ENCODE results near the gene PYCR2. TPM values are rescaled to one million over a fixed set of nuclear protein-coding genes. Genes with fewer than 3 reads are reported as not detected.

PYCR2 gene
- total RNA-seq, 3 donors from 2014 or later: 156 to 161 (median 158) TPM

- DNase-seq (no peak), ATAC-seq (no peak)
- Mint-ChIP-seq H3K36me3 (ENCODE audit: insufficient read depth) (peaks cover 23% of the 10 kb centered on the region), H3K4me1 (ENCODE audit: low read depth) (peaks cover 30% of the 10 kb centered on the region), H3K9me3 (no peaks in the 10 kb centered on the region), H3K4me3 (no peak overlapping the region), H3K27me3 (ENCODE audit: low read depth) (no peaks in the 10 kb centered on the region)
Measured at GRCh38 chr1:225918280-225918679, 5.8 kb downstream of the PYCR2 start.

GRCh38 chr1:225917536-225917935 lies 6.5 kb downstream of the PYCR2 start:
- DNase-seq: no peak
- peaks cover 21% of the 10 kb centered on the region for H3K36me3 Mint-ChIP-seq (ENCODE audit: insufficient read depth)
- ATAC-seq: no peak
- H3K9me3 Mint-ChIP-seq: no peaks in the 10 kb centered on the region
- no peak overlapping the region for H3K4me3 Mint-ChIP-seq
- peaks cover 26% of the 10 kb centered on the region for H3K4me1 Mint-ChIP-seq (ENCODE audit: low read depth)
- H3K27me3 Mint-ChIP-seq (ENCODE audit: low read depth): no peaks in the 10 kb centered on the region

GRCh38 chr1:225917101-225917500 lies 6.9 kb downstream of the PYCR2 start:
- no peak overlapping the region for H3K4me3 Mint-ChIP-seq
- DNase-seq: no peak
- H3K27me3 Mint-ChIP-seq (ENCODE audit: low read depth): no peaks in the 10 kb centered on the region
- peaks cover 22% of the 10 kb centered on the region for H3K4me1 Mint-ChIP-seq (ENCODE audit: low read depth)
- peaks cover 21% of the 10 kb centered on the region for H3K36me3 Mint-ChIP-seq (ENCODE audit: insufficient read depth)
- ATAC-seq: no peak
- no peaks in the 10 kb centered on the region for H3K9me3 Mint-ChIP-seq

GRCh38 chr1:225915538-225915991 lies 8.5 kb downstream of the PYCR2 start:
- H3K9me3 Mint-ChIP-seq: no peaks in the 10 kb centered on the region
- H3K27me3 Mint-ChIP-seq (ENCODE audit: low read depth): no peaks in the 10 kb centered on the region
- H3K4me1 Mint-ChIP-seq (ENCODE audit: low read depth): peaks cover 26% of the 10 kb centered on the region
- no peak overlapping the region for H3K4me3 Mint-ChIP-seq
- peaks cover 16% of the 10 kb centered on the region for H3K36me3 Mint-ChIP-seq (ENCODE audit: insufficient read depth)
- ATAC-seq: no peak
- DNase-seq: no peak

- Mint-ChIP-seq H3K4me3 (no peak overlapping the region), H3K36me3 (ENCODE audit: insufficient read depth) (peaks cover 11% of the 10 kb centered on the region), H3K4me1 (ENCODE audit: low read depth) (peaks cover 27% of the 10 kb centered on the region), H3K9me3 (no peaks in the 10 kb centered on the region), H3K27me3 (ENCODE audit: low read depth) (no peaks in the 10 kb centered on the region)
- DNase-seq: no peak
- ATAC-seq: no peak
Measured at GRCh38 chr1:225914947-225915346, 9.1 kb downstream of the PYCR2 start.

- no peaks in the 10 kb centered on the region for H3K9me3 Mint-ChIP-seq
- peaks cover 10% of the 10 kb centered on the region for H3K36me3 Mint-ChIP-seq (ENCODE audit: insufficient read depth)
- no peak for ATAC-seq
- peaks cover 27% of the 10 kb centered on the region for H3K4me1 Mint-ChIP-seq (ENCODE audit: low read depth)
- no peak for DNase-seq
- no peaks in the 10 kb centered on the region for H3K27me3 Mint-ChIP-seq (ENCODE audit: low read depth)
- H3K4me3 Mint-ChIP-seq: no peak overlapping the region
Measured at GRCh38 chr1:225914391-225914790, 9.7 kb downstream of the PYCR2 start.

GRCh38 chr1:225911191-225912130 lies 12.6 kb downstream of the PYCR2 start:
- Mint-ChIP-seq H3K9me3 (no peaks in the 10 kb centered on the region), H3K27me3 (ENCODE audit: low read depth) (no peaks in the 10 kb centered on the region), H3K4me1 (ENCODE audit: low read depth) (peaks cover 32% of the 10 kb centered on the region), H3K4me3 (no peak overlapping the region), H3K36me3 (ENCODE audit: insufficient read depth) (peaks cover 2% of the 10 kb centered on the region)
- DNase-seq (peak; percentile 74), ATAC-seq (peak; percentile 95)

GRCh38 chr1:225909477-225909876 lies 14.6 kb downstream of the PYCR2 start:
- Mint-ChIP-seq H3K4me1 (ENCODE audit: low read depth) (peaks cover 32% of the 10 kb centered on the region), H3K4me3 (no peak overlapping the region), H3K9me3 (no peaks in the 10 kb centered on the region), H3K36me3 (ENCODE audit: insufficient read depth) (no peaks in the 10 kb centered on the region), H3K27me3 (ENCODE audit: low read depth) (no peaks in the 10 kb centered on the region)
- ATAC-seq: no peak
- DNase-seq: no peak

GRCh38 chr1:225908773-225909172 lies 15.3 kb downstream of the PYCR2 start:
- DNase-seq (no peak), ATAC-seq (no peak)
- Mint-ChIP-seq H3K4me1 (ENCODE audit: low read depth) (peaks cover 32% of the 10 kb centered on the region), H3K36me3 (ENCODE audit: insufficient read depth) (no peaks in the 10 kb centered on the region), H3K4me3 (no peak overlapping the region), H3K27me3 (ENCODE audit: low read depth) (no peaks in the 10 kb centered on the region), H3K9me3 (no peaks in the 10 kb centered on the region)

- no peak overlapping the region for H3K4me3 Mint-ChIP-seq
- no peaks in the 10 kb centered on the region for H3K36me3 Mint-ChIP-seq (ENCODE audit: insufficient read depth)
- no peaks in the 10 kb centered on the region for H3K9me3 Mint-ChIP-seq
- DNase-seq (no peak), ATAC-seq (no peak)
- no peaks in the 10 kb centered on the region for H3K27me3 Mint-ChIP-seq (ENCODE audit: low read depth)
- peaks cover 32% of the 10 kb centered on the region for H3K4me1 Mint-ChIP-seq (ENCODE audit: low read depth)
Measured at GRCh38 chr1:225908013-225908640, 15.9 kb downstream of the PYCR2 start.

- no peak for ATAC-seq
- H3K4me3 Mint-ChIP-seq: no peak overlapping the region
- peaks cover 32% of the 10 kb centered on the region for H3K4me1 Mint-ChIP-seq (ENCODE audit: low read depth)
- no peak for DNase-seq
- H3K27me3 Mint-ChIP-seq (ENCODE audit: low read depth): no peaks in the 10 kb centered on the region
- no peaks in the 10 kb centered on the region for H3K9me3 Mint-ChIP-seq
- no peaks in the 10 kb centered on the region for H3K36me3 Mint-ChIP-seq (ENCODE audit: insufficient read depth)
Measured at GRCh38 chr1:225907341-225907740, 16.7 kb downstream of the PYCR2 start.

GRCh38 chr1:225906467-225906866 lies 17.6 kb downstream of the PYCR2 start:
- Mint-ChIP-seq H3K9me3 (no peaks in the 10 kb centered on the region), H3K36me3 (ENCODE audit: insufficient read depth) (no peaks in the 10 kb centered on the region), H3K27me3 (ENCODE audit: low read depth) (no peaks in the 10 kb centered on the region), H3K4me3 (no peak overlapping the region), H3K4me1 (ENCODE audit: low read depth) (peaks cover 28% of the 10 kb centered on the region)
- ATAC-seq (no peak), DNase-seq (no peak)

GRCh38 chr1:225903623-225904022 lies 20.4 kb downstream of the PYCR2 start:
- H3K4me1 Mint-ChIP-seq (ENCODE audit: low read depth): peaks cover 19% of the 10 kb centered on the region
- ATAC-seq (no peak), DNase-seq (no peak)
- no peaks in the 10 kb centered on the region for H3K9me3 Mint-ChIP-seq
- no peak overlapping the region for H3K4me3 Mint-ChIP-seq
- no peaks in the 10 kb centered on the region for H3K36me3 Mint-ChIP-seq (ENCODE audit: insufficient read depth)
- H3K27me3 Mint-ChIP-seq (ENCODE audit: low read depth): no peaks in the 10 kb centered on the region

GRCh38 chr1:225899044-225899925 lies 24.8 kb downstream of the PYCR2 start:
- ATAC-seq (no peak), DNase-seq (no peak)
- no peaks in the 10 kb centered on the region for H3K9me3 Mint-ChIP-seq
- no peaks in the 10 kb centered on the region for H3K36me3 Mint-ChIP-seq (ENCODE audit: insufficient read depth)
- H3K27me3 Mint-ChIP-seq (ENCODE audit: low read depth): no peaks in the 10 kb centered on the region
- H3K4me1 Mint-ChIP-seq (ENCODE audit: low read depth): peaks cover 44% of the 10 kb centered on the region
- H3K4me3 Mint-ChIP-seq: no peak overlapping the region

All from activated T-cell treated with anti-CD3 and anti-CD28 coated beads, Interleukin-2, amount 50 U/mL, for 4 hours (primary cell).